Activated B cell treated with CpG ODN at 0.5 μM for 24 hours (primary cell): ENCODE measurements around the gene RPL21. TPM values are rescaled to one million over a fixed set of nuclear protein-coding genes. Genes with fewer than 3 reads are reported as not detected.

Experiments
- ATAC-seq: fragments of 200-7000 bp; cut with Tn5 transposase; one replicate; pipeline ENCODE4 v1.10.0; 2021; ENCODE audit warnings: low read depth, mild to moderate bottlenecking, moderate library complexity
- CTCF ChIA-PET: fragments of 350-600 bp; sonication (Branson Sonifier 250); formaldehyde crosslinking; loops from one replicate; lab custom pipeline; 2021; ENCODE audit warnings: antibody characterized with exemption; lab: Charles Lee
- POLR2A ChIA-PET: fragments of 350-600 bp; sonication (Branson Sonifier 250); formaldehyde crosslinking; loops from one replicate; lab custom pipeline; 2021; ENCODE audit warnings: antibody characterized with exemption; lab: Charles Lee
- DNase-seq: peaks from one replicate; pipeline ENCODE4 v3.0.0; 2022
- H3K27ac Mint-ChIP-seq: one replicate; pipeline ENCODE4 v1.8.0; 2020; ENCODE audit warnings: mixed read lengths
- H3K27me3 Mint-ChIP-seq: one replicate; pipeline ENCODE4 v1.8.0; 2021; ENCODE audit warnings: mixed read lengths
- H3K36me3 Mint-ChIP-seq: one replicate; pipeline ENCODE4 v1.8.0; 2021; ENCODE audit warnings: low read depth, mixed read lengths
- H3K4me1 Mint-ChIP-seq: one replicate; pipeline ENCODE4 v1.8.0; 2021; ENCODE audit warnings: mixed read lengths
- H3K4me3 Mint-ChIP-seq: one replicate; pipeline ENCODE4 v1.8.0; 2020; ENCODE audit warnings: mild to moderate bottlenecking, mixed read lengths
- H3K9me3 Mint-ChIP-seq: one replicate; pipeline ENCODE4 v1.8.0; 2020; ENCODE audit warnings: mixed read lengths
- intact Hi-C: fragments of 100-400 bp; cut with micrococcal nuclease; formaldehyde crosslinking; loops from one replicate; pipeline ENCODE4 v1.15.1; 2024
- total RNA-seq: library from RNA; stranded (reverse); gene quantifications from 2 replicates; pipeline ENCODE4 v1.2.3, GENCODE V29; 2022
- TF ChIP-seq, protein P1 (sequence below): fragments of 200-600 bp; IDR thresholded peaks from one replicate; pipeline ENCODE4 v1.8.0; 2022; ENCODE audit warnings: antibody characterized with exemption, mild to moderate bottlenecking

Gene RPL21
- 1,996 and 2,528 TPM in 2 replicates for total RNA-seq

GRCh38 chr13:27251166-27252091, at the start of gene RPL21:
Gene RPL21 (plus strand): TSS chr13:27251558. CDS start chr13:27253777, 2,219 bp downstream.
- TF ChIP-seq, protein P1, sequence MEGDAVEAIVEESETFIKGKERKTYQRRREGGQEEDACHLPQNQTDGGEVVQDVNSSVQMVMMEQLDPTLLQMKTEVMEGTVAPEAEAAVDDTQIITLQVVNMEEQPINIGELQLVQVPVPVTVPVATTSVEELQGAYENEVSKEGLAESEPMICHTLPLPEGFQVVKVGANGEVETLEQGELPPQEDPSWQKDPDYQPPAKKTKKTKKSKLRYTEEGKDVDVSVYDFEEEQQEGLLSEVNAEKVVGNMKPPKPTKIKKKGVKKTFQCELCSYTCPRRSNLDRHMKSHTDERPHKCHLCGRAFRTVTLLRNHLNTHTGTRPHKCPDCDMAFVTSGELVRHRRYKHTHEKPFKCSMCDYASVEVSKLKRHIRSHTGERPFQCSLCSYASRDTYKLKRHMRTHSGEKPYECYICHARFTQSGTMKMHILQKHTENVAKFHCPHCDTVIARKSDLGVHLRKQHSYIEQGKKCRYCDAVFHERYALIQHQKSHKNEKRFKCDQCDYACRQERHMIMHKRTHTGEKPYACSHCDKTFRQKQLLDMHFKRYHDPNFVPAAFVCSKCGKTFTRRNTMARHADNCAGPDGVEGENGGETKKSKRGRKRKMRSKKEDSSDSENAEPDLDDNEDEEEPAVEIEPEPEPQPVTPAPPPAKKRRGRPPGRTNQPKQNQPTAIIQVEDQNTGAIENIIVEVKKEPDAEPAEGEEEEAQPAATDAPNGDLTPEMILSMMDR = no peak
- Mint-ChIP-seq H3K36me3 (peaks cover 50% of the 10 kb centered on the region), H3K9me3 (no peaks in the 10 kb centered on the region), H3K27me3 (no peaks in the 10 kb centered on the region), H3K4me3 (peak within 1 kb of the TSS; percentile 93), H3K27ac (peak within 1 kb of the TSS; percentile 99), H3K4me1 (peaks cover 48% of the 10 kb centered on the region)
- ATAC-seq (peak; percentile 93), DNase-seq (peak; percentile 89)
- ChIA-PET CTCF (no interaction called here), POLR2A (interaction anchor here (0.5 to 1.3 kb wide), 20 partner anchors 8 to 798 kb away, joined by 3 to 19 read pairs (median 5); partner anchors contain the start of genes MTIF3, RASL11A and USP12)
- intact Hi-C loops = loop anchor here (1.0 to 10.0 kb wide), 15 partner anchors 9 to 1951 kb away; partner anchors contain the start of genes GTF3A, LNX2, MTIF3 and NUP58

- Mint-ChIP-seq H3K27ac (no peak overlapping the region), H3K9me3 (no peaks in the 10 kb centered on the region), H3K4me3 (no peak overlapping the region), H3K36me3 (no peaks in the 10 kb centered on the region), H3K27me3 (peaks cover 2% of the 10 kb centered on the region), H3K4me1 (no peaks in the 10 kb centered on the region)
- ChIA-PET CTCF (no interaction called here), POLR2A (no interaction called here)
- DNase-seq (no peak), ATAC-seq (no peak)
- intact Hi-C loops = no loop called here
- TF ChIP-seq, protein P1 = no peak
Measured at GRCh38 chr13:27201661-27202060, 49.7 kb upstream of the RPL21 start.

GRCh38 chr13:27203186-27203585, 48.2 kb upstream of the RPL21 start:
- no peak for ATAC-seq
- Mint-ChIP-seq H3K27ac (no peak overlapping the region), H3K4me3 (no peak overlapping the region), H3K36me3 (no peaks in the 10 kb centered on the region), H3K27me3 (no peaks in the 10 kb centered on the region), H3K4me1 (no peaks in the 10 kb centered on the region), H3K9me3 (no peaks in the 10 kb centered on the region)
- intact Hi-C loops = no loop called here
- POLR2A ChIA-PET = no interaction called here
- TF ChIP-seq, protein P1 = no peak
- DNase-seq = no peak
- CTCF ChIA-PET = interaction anchor here (1.2 kb wide), 1 partner anchor 218 kb away, joined by 7 read pairs; no protein-coding TSS in a partner anchor

DNA sequence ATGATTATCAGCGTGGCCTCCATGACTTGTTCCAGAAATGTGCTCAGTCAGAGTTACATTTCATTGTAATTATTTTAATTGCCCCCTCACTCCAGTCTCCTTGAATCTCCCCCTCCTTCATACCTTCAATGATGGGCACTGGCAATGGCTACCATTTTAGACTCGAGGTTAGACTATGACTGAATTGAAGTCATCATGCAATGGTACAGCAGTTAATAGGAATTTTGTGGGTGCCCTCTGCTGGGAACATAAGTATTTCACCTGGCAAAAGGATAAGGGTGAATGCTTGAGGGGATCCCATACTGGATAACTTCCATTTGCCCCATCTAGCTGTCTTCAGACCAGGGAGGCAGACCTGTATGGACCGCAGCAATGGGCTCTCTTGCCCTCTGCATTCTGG, 47.5 kb upstream of the RPL21 start:
- Mint-ChIP-seq H3K36me3 (no peaks in the 10 kb centered on the region), H3K4me1 (no peaks in the 10 kb centered on the region), H3K9me3 (peaks cover 2% of the 10 kb centered on the region), H3K27me3 (no peaks in the 10 kb centered on the region), H3K4me3 (no peak overlapping the region), H3K27ac (no peak overlapping the region)
- POLR2A ChIA-PET = no interaction called here
- ATAC-seq = no peak
- intact Hi-C loops = loop anchor here (1.0 kb wide), 1 partner anchor 219 kb away; no protein-coding TSS in a partner anchor
- CTCF ChIA-PET = interaction anchor here (1.2 kb wide), 1 partner anchor 218 kb away, joined by 7 read pairs; no protein-coding TSS in a partner anchor
- no peak for DNase-seq
- TF ChIP-seq, protein P1 = no peak

GRCh38 chr13:27208514-27208913, 42.8 kb upstream of the RPL21 start:
- Mint-ChIP-seq H3K4me1 (no peaks in the 10 kb centered on the region), H3K27me3 (no peaks in the 10 kb centered on the region), H3K4me3 (no peak overlapping the region), H3K9me3 (peaks cover 2% of the 10 kb centered on the region), H3K27ac (no peak overlapping the region), H3K36me3 (no peaks in the 10 kb centered on the region)
- ChIA-PET POLR2A (no interaction called here), CTCF (no interaction called here)
- ATAC-seq (no peak), DNase-seq (no peak)
- TF ChIP-seq, protein P1 = no peak
- intact Hi-C loops = no loop called here
